ENCODE results near the gene ZYG11B. TPM values are rescaled to one million over a fixed set of nuclear protein-coding genes. Genes with fewer than 3 reads are reported as not detected.
A peak's percentile ranks its signal among the peaks of the same experiment; 100 is the strongest.

ZYG11B gene
- total and polyA plus RNA-seq, 2 of the 13 experiments (the other 11 are each of a cell fraction or from before 2014, with no cell fraction given) = 6.9 to 17.9 TPM

DNA sequence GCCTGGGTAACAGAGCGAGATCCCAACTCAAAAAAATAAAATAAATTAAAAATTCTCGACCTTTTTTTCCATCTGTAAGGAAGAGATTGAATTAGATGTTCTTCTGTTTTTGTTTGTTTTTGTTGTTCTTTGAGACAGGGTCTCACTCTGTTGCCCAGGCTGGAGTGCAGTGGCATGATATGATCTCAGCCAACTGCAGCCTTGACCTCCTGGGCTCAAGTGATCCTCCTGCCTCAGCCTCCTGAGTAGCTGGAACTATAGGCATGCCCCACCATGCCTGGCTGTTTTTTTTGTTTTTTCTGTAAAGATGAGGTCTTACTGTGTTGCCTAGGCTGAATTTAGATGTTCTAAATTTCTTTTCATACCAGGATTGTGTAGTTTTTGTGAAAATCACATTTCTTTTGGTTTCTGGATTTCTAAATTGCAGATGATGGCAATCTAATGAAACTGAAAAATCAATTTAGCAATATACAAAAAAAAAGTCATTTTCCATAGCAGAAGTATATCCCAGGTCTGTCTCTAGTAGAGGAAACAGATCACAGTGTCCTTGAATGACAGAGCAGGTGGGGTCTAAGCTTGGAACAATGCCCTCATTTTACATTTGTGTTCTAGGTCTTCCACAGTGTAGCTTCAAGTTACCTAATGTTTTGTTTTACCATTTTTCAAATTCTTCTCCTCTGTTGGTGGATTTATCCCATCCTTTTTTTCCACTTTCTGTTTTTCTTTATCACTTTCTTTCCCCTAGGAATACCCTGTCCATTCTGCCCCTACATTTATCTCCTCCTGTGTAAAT is 136.6 kb downstream of the ZYG11B start (continued):
- TF ChIP-seq CBX2 (IDR thresholded peaks at IDR 0.05; ENCODE audit: low read depth, low read length) (no peak), CBX2 (CRISPR knock-in tag; IDR thresholded peaks at IDR 0.05; ENCODE audit: low read depth) (no peak), ZNF121 (CRISPR knock-in tag; IDR thresholded peaks at IDR 0.05) (peak; percentile 79), ZFP82 (CRISPR knock-in tag; IDR thresholded peaks at IDR 0.05; ENCODE audit: borderline replicate concordance) (no peak), ZNF747 (CRISPR knock-in tag; IDR thresholded peaks at IDR 0.05; ENCODE audit: borderline replicate concordance) (no peak)

DNA sequence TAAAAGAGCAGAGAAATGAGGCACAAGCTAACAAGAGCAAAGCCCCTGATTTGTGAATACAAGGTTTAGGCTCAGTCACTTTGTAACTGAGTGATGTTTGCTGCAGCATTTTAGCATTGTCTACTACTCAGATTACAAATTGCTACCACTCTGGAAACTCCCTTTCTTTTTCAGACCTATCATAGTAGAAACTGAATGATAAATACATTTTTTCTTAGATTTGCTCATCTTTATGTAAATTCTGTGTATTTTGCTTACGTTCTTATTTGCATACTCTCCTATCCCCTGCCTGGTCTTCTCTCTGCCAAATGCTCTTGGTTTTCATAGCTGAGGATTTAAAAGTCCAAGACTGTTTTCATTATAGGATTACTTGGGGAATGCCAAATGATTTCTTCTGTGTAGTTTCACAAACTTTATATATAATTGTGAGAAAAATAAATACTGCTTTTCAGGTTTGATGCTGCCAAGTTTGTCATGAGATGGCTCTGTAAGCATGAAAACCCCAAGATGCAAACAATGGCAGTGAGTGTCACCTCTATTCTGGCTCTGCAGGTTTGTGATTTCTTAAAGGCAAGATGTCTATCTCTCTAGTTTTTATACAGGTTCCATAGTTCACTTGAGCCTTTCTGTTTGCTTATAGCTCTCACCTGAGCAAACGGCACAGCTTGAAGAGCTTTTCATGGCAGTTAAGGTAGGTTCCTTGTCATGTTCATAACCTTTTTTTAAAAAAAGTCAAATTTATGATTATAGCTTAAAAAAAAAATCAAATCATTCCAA is 141.0 kb downstream of the ZYG11B start:
- Histone ChIP-seq H3K4me3 (replicated peaks in 1 of 3; ENCODE audit: insufficient read depth in 1 of 3, low read depth in 2 of 3, low read length in 3 of 3) (no peak overlapping the region), H3K4me1 (ENCODE audit: insufficient read depth, low read length) (peaks cover 33% of the 10 kb centered on the region), H3K27me3 (ENCODE audit: control insufficient read depth in 1 of 2, insufficient read depth in 2 of 2, low read length in 2 of 2) (no peaks in the 10 kb centered on the region), H2AFZ (ENCODE audit: low read length) (no peak overlapping the region), H4K20me1 (ENCODE audit: insufficient read depth, low read length) (no peaks in the 10 kb centered on the region), H3K9me3 (ENCODE audit: low read length) (no peaks in the 10 kb centered on the region), H3K9ac (ENCODE audit: insufficient read depth, low read depth, low read length) (no peak overlapping the region), H3K79me2 (ENCODE audit: insufficient read depth, low read length) (no peaks in the 10 kb centered on the region), H3K4me2 (ENCODE audit: low read depth, low read length) (no peak overlapping the region), H3K27ac (ENCODE audit: extremely low read length, insufficient read depth, low read length) (no peak overlapping the region), H3K36me3 (replicated peaks in 1 of 2; ENCODE audit: control insufficient read depth in 1 of 2, insufficient read depth in 2 of 2, low read length in 2 of 2) (no peaks in the 10 kb centered on the region)
- ChIA-PET POLR2A (interaction anchor here (0.7 kb wide), 1 partner anchor 148 kb away, joined by 3 read pairs; no protein-coding TSS in a partner anchor), CTCF (ENCODE audit: low intra/inter-chr PET ratio, low total read pairs) (no interaction called here)
- DNase-seq (ENCODE audit: low spot score) (no peak), FAIRE-seq (no peak), ATAC-seq (no peak)
- intact Hi-C loops (cut with micrococcal nuclease; ENCODE audit: unreplicated experiment) = no loop called here
- 24% methylated on average over 2 of the region's 2 CpGs for WGBS (ENCODE audit: low lambda C conversion rate)
- in situ Hi-C loops (cut with HindIII; ENCODE audit: extremely low pct_ligation_motif_present, low pct_unique_long_range_greater_than_20kb) = no loop called here
- BruUV-seq (replicated peaks) = no TSS peak
- TF ChIP-seq CBFB (CRISPR knock-in tag; IDR thresholded peaks at IDR 0.05) (no peak), ZNF3 (CRISPR knock-in tag; IDR thresholded peaks at IDR 0.05) (no peak), ZSCAN12 (CRISPR knock-in tag; IDR thresholded peaks at IDR 0.05) (no peak), DMAP1 (CRISPR knock-in tag; IDR thresholded peaks at IDR 0.05) (no peak), KDM5A (IDR thresholded peaks at IDR 0.05; ENCODE audit: borderline replicate concordance, low read length) (no peak), NFIC (IDR thresholded peaks at IDR 0.05; ENCODE audit: low read length) (no peak), HIVEP1 (CRISPR knock-in tag; IDR thresholded peaks at IDR 0.05) (no peak), ERF (CRISPR knock-in tag; IDR thresholded peaks at IDR 0.05) (no peak), CHD2 (IDR thresholded peaks at IDR 0.05; ENCODE audit: low read depth, low read length) (no peak), ZNF569 (CRISPR knock-in tag; IDR thresholded peaks at IDR 0.05; ENCODE audit: borderline replicate concordance) (no peak), ZKSCAN8 (CRISPR knock-in tag; IDR thresholded peaks at IDR 0.05; ENCODE audit: borderline replicate concordance) (no peak), KLF9 (CRISPR knock-in tag; IDR thresholded peaks at IDR 0.05; ENCODE audit: low read depth) (no peak), FOXK1 (CRISPR knock-in tag; IDR thresholded peaks at IDR 0.05; ENCODE audit: borderline replicate concordance, low read depth) (no peak), ZNF773 (CRISPR knock-in tag; IDR thresholded peaks at IDR 0.05; ENCODE audit: borderline replicate concordance) (no peak), ZC3H4 (CRISPR knock-in tag; IDR thresholded peaks at IDR 0.05; ENCODE audit: borderline replicate concordance) (no peak), ZNF703 (CRISPR knock-in tag; IDR thresholded peaks at IDR 0.05; ENCODE audit: borderline replicate concordance) (no peak), SOX5 (CRISPR knock-in tag; IDR thresholded peaks at IDR 0.05; ENCODE audit: borderline replicate concordance) (no peak)
- TF ChIP-seq, protein P1, sequence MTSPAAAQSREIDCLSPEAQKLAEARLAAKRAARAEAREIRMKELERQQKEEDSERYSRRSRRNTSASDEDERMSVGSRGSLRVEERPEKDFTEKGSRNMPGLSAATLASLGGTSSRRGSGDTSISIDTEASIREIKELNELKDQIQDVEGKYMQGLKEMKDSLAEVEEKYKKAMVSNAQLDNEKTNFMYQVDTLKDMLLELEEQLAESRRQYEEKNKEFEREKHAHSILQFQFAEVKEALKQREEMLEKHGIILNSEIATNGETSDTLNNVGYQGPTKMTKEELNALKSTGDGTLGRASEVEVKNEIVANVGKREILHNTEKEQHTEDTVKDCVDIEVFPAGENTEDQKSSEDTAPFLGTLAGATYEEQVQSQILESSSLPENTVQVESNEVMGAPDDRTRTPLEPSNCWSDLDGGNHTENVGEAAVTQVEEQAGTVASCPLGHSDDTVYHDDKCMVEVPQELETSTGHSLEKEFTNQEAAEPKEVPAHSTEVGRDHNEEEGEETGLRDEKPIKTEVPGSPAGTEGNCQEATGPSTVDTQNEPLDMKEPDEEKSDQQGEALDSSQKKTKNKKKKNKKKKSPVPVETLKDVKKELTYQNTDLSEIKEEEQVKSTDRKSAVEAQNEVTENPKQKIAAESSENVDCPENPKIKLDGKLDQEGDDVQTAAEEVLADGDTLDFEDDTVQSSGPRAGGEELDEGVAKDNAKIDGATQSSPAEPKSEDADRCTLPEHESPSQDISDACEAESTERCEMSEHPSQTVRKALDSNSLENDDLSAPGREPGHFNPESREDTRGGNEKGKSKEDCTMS (CRISPR knock-in tag; conservative IDR thresholded peaks at IDR 0.05) = no peak

Data from HepG2 (cell line).